Gastrocnemius medialis (tissue), 4 donors: ENCODE results near the gene PEAK1. TPM values are rescaled to one million over a fixed set of nuclear protein-coding genes. Genes with fewer than 3 reads are reported as not detected.
"Not testable (repeated sequence)": the region's sequence is repeated elsewhere in the genome, so short reads cannot be mapped to it uniquely, and the experiment has no call there.

Experiments
- ATAC-seq, 2 donors: fragments of 150-250 bp; one replicate each; pipeline ENCODE4 v1.9.1; 2016
- DNase-seq, 2 donors: peaks; one replicate each; pipeline ENCODE4 v3.0.0-alpha.2; 2019
- H3K27ac ChIP-seq, 4 donors: fragments of 200-600 bp; sonication (generic); 1 replicate in 1 of 4; 2 replicates in 3 of 4; pipeline ENCODE4 v1.5.1; 2016 to 2018; ENCODE audit warnings: mild to moderate bottlenecking in 2 of 4, moderate library complexity in 1 of 4
- H3K27me3 ChIP-seq, 3 donors: fragments of 200-600 bp; sonication (generic) in 2 of 3; 1 replicate in 1 of 3; 2 replicates in 2 of 3; pipeline versions ENCODE4 v1.5.1 to v1.6.0; 2016 to 2019; ENCODE audit warnings: mild to moderate bottlenecking in 1 of 3, moderate library complexity in 1 of 3
- H3K36me3 ChIP-seq, 2 donors: fragments of 200-600 bp; sonication (generic) in 1 of 2; one replicate each; pipeline ENCODE4 v1.5.1; 2017 to 2018
- H3K4me1 ChIP-seq, 2 donors: fragments of 200-600 bp; sonication (generic) in 1 of 2; one replicate each; pipeline ENCODE4 v1.5.1; 2016 to 2017; ENCODE audit warnings: mild to moderate bottlenecking in 2 of 2
- H3K4me3 ChIP-seq, 4 donors: fragments of 200-600 bp; sonication (generic) in 3 of 4; 1 replicate in 1 of 4; 2 replicates in 3 of 4; pipeline ENCODE4 v1.5.1; 2016 to 2019; ENCODE audit warnings: mild to moderate bottlenecking in 2 of 4
- H3K9me3 ChIP-seq, 3 donors: fragments of 200-600 bp; sonication (generic) in 2 of 3; 1 replicate in 1 of 3; 2 replicates in 2 of 3; pipeline ENCODE4 v1.5.1; 2016 to 2019
- POLR2A ChIP-seq, 2 donors: fragments of 450-650 bp; IDR thresholded peaks; one replicate each; pipeline ENCODE4 v1.6.1; 2017; ENCODE audit warnings: antibody characterized with exemption in 2 of 2, mild to moderate bottlenecking in 2 of 2, moderate library complexity in 2 of 2
- in situ Hi-C, 4 donors: fragments of 200-750 bp; cut with MboI; loops; one replicate each; pipeline versions ENCODE4 v1.15.0 to v1.8.0; 2017; ENCODE audit warnings: low sequenced_read_pairs in 4 of 4
- intact Hi-C: fragments of 100-400 bp; cut with DNase I; formaldehyde crosslinking; loops from one replicate; pipeline ENCODE4 v1.15.1; 2023; ENCODE audit warnings: low total_unique reads
- total RNA-seq, 4 donors: library from RNA; depleted of rRNA; stranded (reverse); fragments of >200 nt; gene quantifications; one replicate each; pipeline versions ENCODE4 v1.1.0 to v1.2.3, GENCODE V29; 2016
- TF ChIP-seq, protein P1 (sequence below), 5 experiments: fragments of 450-650 bp in 3 of 5; fragments of 200-600 bp in 2 of 5; sonication (generic) in 2 of 5; IDR thresholded peaks in 4 of 5; conservative IDR thresholded peaks in 1 of 5; 1 replicate in 4 of 5; 2 replicates in 1 of 5; pipeline ENCODE4 v1.5.1; 2016 to 2019; ENCODE audit warnings: antibody characterized with exemption in 5 of 5, mild to moderate bottlenecking in 3 of 5, moderate library complexity in 3 of 5

PEAK1 gene
- total RNA-seq, 4 donors from 2014 or later, result 17.8 to 21.9 (median 20.8) TPM

DNA sequence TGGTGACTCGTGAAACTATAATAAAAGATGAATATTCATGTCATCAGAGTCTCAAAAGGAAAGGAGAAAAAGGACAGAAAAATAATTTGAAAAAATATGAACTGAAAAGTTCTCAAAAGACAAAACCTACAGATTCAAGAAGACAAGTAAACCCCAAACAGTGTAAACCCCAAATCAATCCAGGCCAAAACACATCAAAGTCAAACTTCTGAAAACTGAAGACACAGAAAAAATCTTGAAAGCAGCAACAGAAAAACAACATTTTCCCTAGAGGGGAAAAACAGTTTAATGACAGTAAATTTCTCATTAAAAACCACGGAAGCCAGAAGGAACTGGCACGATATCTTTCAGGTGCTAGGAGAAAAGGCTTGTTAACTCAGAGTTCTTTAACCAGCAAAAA lies 143.8 kb downstream of the PEAK1 start:
- in situ Hi-C loops (no loop called here), intact Hi-C loops (no loop called here)
- ATAC-seq, result no peak
- H3K4me3 ChIP-seq, result no peak overlapping the region
- no peak for TF ChIP-seq POLR2A (IDR thresholded peaks at IDR 0.05)
- TF ChIP-seq, protein P1, sequence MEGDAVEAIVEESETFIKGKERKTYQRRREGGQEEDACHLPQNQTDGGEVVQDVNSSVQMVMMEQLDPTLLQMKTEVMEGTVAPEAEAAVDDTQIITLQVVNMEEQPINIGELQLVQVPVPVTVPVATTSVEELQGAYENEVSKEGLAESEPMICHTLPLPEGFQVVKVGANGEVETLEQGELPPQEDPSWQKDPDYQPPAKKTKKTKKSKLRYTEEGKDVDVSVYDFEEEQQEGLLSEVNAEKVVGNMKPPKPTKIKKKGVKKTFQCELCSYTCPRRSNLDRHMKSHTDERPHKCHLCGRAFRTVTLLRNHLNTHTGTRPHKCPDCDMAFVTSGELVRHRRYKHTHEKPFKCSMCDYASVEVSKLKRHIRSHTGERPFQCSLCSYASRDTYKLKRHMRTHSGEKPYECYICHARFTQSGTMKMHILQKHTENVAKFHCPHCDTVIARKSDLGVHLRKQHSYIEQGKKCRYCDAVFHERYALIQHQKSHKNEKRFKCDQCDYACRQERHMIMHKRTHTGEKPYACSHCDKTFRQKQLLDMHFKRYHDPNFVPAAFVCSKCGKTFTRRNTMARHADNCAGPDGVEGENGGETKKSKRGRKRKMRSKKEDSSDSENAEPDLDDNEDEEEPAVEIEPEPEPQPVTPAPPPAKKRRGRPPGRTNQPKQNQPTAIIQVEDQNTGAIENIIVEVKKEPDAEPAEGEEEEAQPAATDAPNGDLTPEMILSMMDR (IDR thresholded peaks at IDR 0.05 in 4 of 5, conservative IDR thresholded peaks at IDR 0.05 in 1 of 5), result no peak
- H3K27me3 ChIP-seq, result no peaks in the 10 kb centered on the region
- no peaks in the 10 kb centered on the region for H3K4me1 ChIP-seq
- no peaks in the 10 kb centered on the region for H3K9me3 ChIP-seq
- peaks cover 0 to 6% of the 10 kb centered on the region in 2 donors for H3K36me3 ChIP-seq
- DNase-seq, result no peak
- no peak overlapping the region for H3K27ac ChIP-seq

DNA sequence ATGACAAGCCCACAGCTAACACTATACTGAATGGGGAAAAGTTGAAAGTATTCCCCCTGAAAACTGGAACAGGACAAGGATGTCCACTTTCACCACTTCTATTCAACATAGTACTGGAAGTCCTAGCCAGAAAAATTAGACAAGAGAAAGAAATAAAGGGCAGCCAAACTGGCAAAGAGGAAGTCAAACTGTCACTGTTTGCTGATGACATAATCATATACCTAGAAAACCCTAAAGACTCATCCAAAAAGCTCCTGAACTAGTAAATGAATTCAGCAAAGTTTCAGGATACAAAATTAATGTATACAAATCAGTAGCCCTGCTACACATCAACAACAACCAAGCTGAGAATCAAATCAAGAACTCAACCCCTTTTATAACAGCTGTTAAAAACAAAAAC lies 146.8 kb downstream of the PEAK1 start:
- ATAC-seq, intact Hi-C loops, DNase-seq: not testable (repeated sequence)

DNA sequence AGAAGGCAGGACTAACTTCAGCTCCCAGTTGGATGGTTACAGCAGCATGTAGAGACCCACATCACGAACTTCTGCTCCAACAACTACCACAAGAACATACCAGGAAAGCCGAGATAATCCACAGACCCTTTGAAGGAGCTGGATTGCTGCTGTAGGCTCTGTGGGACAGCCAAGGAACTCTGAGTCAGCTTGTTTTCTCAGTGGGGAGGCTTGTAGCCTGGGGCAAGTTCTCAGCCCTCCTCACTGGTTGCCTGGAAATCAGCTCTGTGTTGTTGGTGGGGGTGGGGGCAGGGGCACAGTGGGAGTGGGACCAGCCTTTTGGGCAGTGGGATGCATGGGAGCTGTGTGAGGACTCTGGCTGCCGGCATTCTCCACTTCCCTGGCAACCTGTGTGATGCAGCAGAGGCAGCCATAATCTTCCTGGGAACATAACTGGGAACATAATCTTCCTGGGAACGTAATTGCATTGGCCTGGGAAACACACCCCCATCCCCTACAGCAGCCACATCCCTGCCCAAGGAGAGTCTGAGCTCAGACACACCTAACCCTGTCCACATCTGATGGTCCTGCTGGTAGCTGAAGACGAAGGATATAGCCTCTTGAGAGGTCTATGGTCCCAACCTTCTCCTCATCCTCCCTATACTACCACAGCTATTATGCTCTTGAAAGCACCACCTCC lies 153.1 kb downstream of the PEAK1 start:
- in situ Hi-C loops, result no loop called here
- no peaks in the 10 kb centered on the region for H3K27me3 ChIP-seq
- H3K4me3 ChIP-seq, result no peak overlapping the region
- H3K27ac ChIP-seq, result no peak overlapping the region
- intact Hi-C loops, result no loop called here
- DNase-seq (no peak), ATAC-seq (no peak)
- no peak for TF ChIP-seq POLR2A (IDR thresholded peaks at IDR 0.05)
- TF ChIP-seq, protein P1 (IDR thresholded peaks at IDR 0.05 in 4 of 5, conservative IDR thresholded peaks at IDR 0.05 in 1 of 5), result no peak
- no peaks in the 10 kb centered on the region for H3K36me3 ChIP-seq
- no peaks in the 10 kb centered on the region for H3K4me1 ChIP-seq
- H3K9me3 ChIP-seq, result no peaks in the 10 kb centered on the region

More for the DNA sequence above, 146.8 kb downstream of the PEAK1 start:
- H3K4me1 ChIP-seq, H3K9me3 ChIP-seq, H3K27ac ChIP-seq, in situ Hi-C loops, H3K36me3 ChIP-seq, H3K4me3 ChIP-seq, H3K27me3 ChIP-seq: not testable (repeated sequence)

DNA sequence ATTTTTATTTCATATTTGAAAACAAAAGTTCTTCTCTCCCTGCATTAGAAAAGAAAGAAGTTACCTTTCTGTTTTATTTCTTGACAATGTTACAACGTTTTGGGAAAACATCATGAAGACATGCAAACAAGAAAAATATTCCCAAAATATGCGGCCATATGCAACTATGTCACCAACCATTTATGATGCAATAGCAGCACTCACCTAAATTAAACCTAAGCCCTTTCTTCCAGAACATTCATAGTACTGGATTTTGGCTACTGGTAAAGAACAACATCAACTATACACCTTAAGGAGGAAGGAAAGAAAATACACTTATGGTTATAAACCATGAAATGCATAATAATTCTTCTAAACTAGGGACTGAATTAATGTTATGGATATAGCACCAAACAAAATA lies 164.5 kb downstream of the PEAK1 start:
- Histone ChIP-seq H3K9me3 (no peaks in the 10 kb centered on the region), H3K36me3 (no peaks in the 10 kb centered on the region), H3K27ac (no peak overlapping the region), H3K27me3 (no peaks in the 10 kb centered on the region), H3K4me3 (no peak overlapping the region), H3K4me1 (no peaks in the 10 kb centered on the region)
- intact Hi-C loops, result no loop called here
- DNase-seq (no peak), ATAC-seq (no peak)
- in situ Hi-C loops, result no loop called here
- TF ChIP-seq POLR2A (IDR thresholded peaks at IDR 0.05), result no peak
- TF ChIP-seq, protein P1 (IDR thresholded peaks at IDR 0.05 in 4 of 5, conservative IDR thresholded peaks at IDR 0.05 in 1 of 5), result no peak

DNA sequence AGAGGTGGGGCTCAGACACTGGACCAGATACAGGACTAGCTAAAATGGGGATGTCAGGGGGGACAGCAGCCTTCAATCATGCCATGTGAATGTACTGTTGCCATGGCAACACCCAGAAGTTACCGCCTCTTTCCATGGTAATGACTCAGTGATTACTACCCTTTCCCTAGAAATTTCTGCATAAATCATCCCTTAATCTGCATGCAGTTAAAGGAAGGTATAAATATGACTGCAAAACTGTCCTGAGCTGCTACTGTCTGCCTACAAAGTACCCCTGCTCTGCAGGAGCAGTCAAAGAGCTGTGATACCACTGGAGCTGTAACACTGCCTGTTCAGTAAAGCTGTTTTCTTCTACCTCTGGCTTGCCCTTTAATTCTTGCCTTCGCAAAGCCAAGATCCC lies 168.2 kb downstream of the PEAK1 start:
- TF ChIP-seq, protein P1 (IDR thresholded peaks at IDR 0.05 in 4 of 5, conservative IDR thresholded peaks at IDR 0.05 in 1 of 5), result no peak
- no peak for TF ChIP-seq POLR2A (IDR thresholded peaks at IDR 0.05)
- intact Hi-C loops (no loop called here), in situ Hi-C loops (no loop called here)
- Histone ChIP-seq H3K4me1 (no peaks in the 10 kb centered on the region), H3K36me3 (no peaks in the 10 kb centered on the region), H3K4me3 (no peak overlapping the region), H3K27ac (no peak overlapping the region), H3K9me3 (no peaks in the 10 kb centered on the region), H3K27me3 (no peaks in the 10 kb centered on the region)
- DNase-seq (no peak), ATAC-seq (no peak)
